Stomach (tissue), 9 donors: Measurements from ENCODE around the gene NUP214. TPM values are rescaled to one million over a fixed set of nuclear protein-coding genes. Genes with fewer than 3 reads are reported as not detected.

Source experiments
- DNase-seq, 2 donors: peaks; one replicate each; pipeline versions ENCODE4 v3.0.0 to v3.0.0-alpha.2; 2013 to 2019
- H3K27ac ChIP-seq, 5 donors: fragments of 200-600 bp in 4 of 5; sonication (generic) in 4 of 5; one replicate each; pipeline ENCODE4 v1.5.1; 2013 to 2019; ENCODE audit warnings: mild to moderate bottlenecking in 1 of 5, moderate library complexity in 1 of 5
- H3K27me3 ChIP-seq, 3 donors: fragments of 200-600 bp; sonication (generic); one replicate each; pipeline ENCODE4 v1.5.1; 2017 to 2019; ENCODE audit warnings: mixed run types in 1 of 3
- H3K36me3 ChIP-seq, 4 donors: fragments of 200-600 bp; sonication (generic); 1 replicate in 3 of 4; 2 replicates in 1 of 4; pipeline ENCODE4 v1.5.1; 2016 to 2019
- H3K4me1 ChIP-seq, 4 donors: fragments of 200-600 bp; sonication (generic); one replicate each; pipeline ENCODE4 v1.5.1; 2016 to 2019
- H3K4me3 ChIP-seq, 4 donors: fragments of 200-600 bp; sonication (generic) in 3 of 4; one replicate each; pipeline ENCODE4 v1.5.1; 2016 to 2019; ENCODE audit warnings: mild to moderate bottlenecking in 1 of 4
- H3K9me3 ChIP-seq, 4 donors: fragments of 200-600 bp; sonication (generic); one replicate each; pipeline ENCODE4 v1.5.1; 2016 to 2019
- EP300 ChIP-seq: sonication (generic); formaldehyde crosslinking; IDR thresholded peaks from one replicate; pipeline ENCODE4 v1.6.1; 2017; ENCODE audit warnings: antibody characterized with exemption
- POLR2A ChIP-seq, 4 donors: fragments of 450-650 bp; IDR thresholded peaks; one replicate each; pipeline ENCODE4 v1.6.1; 2016; ENCODE audit warnings: antibody characterized with exemption in 4 of 4, control low read depth in 2 of 4, mild to moderate bottlenecking in 1 of 4, moderate library complexity in 1 of 4
- POLR2AphosphoS5 ChIP-seq, 3 donors: sonication (generic); formaldehyde crosslinking; IDR thresholded peaks; one replicate each; pipeline ENCODE4 v1.6.1; 2016; ENCODE audit warnings: antibody characterized with exemption in 3 of 3
- WGBS, 5 donors: extraction: QIAGEN DNeasy Blood & Tissue Kit in 3 of 5; methylation state at CpG; one replicate each; pipeline versions ENCODE4 v1.1.5 to v1.1.7; 2013 to 2018; 5-methylcytosine and 5-hydroxymethylcytosine counted together
- intact Hi-C: fragments of 100-400 bp; cut with DNase I; formaldehyde crosslinking; loops from one replicate; pipeline ENCODE4 v1.15.1; 2023; ENCODE audit warnings: low total_unique reads
- polyA plus RNA-seq, 3 donors: library from polyadenylated mRNA; stranded (reverse); fragments of 200-250 nt; gene quantifications; one replicate each; pipeline ENCODE4 v1.2.3, GENCODE V29; 2013
- total RNA-seq, 5 donors: library from RNA; depleted of rRNA; stranded (reverse); fragments of >200 nt; gene quantifications; one replicate each; pipeline versions ENCODE4 v1.1.0 to v1.2.3, GENCODE V29; 2014 to 2016
- TF ChIP-seq, protein P1 (sequence below), 7 experiments: fragments of 450-650 bp in 4 of 7; fragments of 200-600 bp in 3 of 7; sonication (generic) in 3 of 7; IDR thresholded peaks; one replicate each; pipeline ENCODE4 v1.5.1; 2016 to 2019; ENCODE audit warnings: antibody characterized with exemption in 7 of 7, control low read depth in 2 of 7, mild to moderate bottlenecking in 1 of 7
- donor health status: healthy with polysubstance abuse.
- donor health status: Bipolar disorder and iron deficiency.
- donor health status: healthy.

The NUP214 gene
- total and polyA plus RNA-seq, 8 donors: 21.7 to 111 (median 35.0) TPM

DNA sequence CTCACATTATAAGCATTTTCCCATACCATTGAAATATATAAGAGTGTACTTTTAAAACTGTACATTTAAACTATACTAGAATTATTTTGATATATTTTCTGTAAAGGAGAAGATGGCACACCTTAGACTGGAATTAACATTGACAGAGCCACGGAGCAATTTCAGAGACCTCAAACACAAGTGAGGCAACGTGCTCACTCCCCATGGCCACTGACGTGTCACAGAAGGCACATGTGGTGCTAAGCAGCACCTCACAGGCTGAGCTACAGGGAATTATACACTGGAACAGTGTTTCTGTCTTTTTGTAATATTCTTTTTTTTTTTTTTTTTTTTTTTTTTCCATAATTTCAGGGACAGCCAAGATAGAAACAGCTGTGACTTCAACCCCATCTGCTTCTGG lies 66.5 kb downstream of the NUP214 start:
- Histone ChIP-seq H3K27ac (no peak overlapping the region), H3K27me3 (no peaks in the 10 kb centered on the region), H3K9me3 (no peaks in the 10 kb centered on the region), H3K4me3 (no peak overlapping the region), H3K36me3 (peaks cover 58 to 99% (median 94%) of the 10 kb centered on the region in 4 donors), H3K4me1 (no peaks in the 10 kb centered on the region)
- WGBS, 5 donors: 90 to 96% (median 95%) methylated on average over 3 of the region's 3 CpGs
- TF ChIP-seq EP300: no peak
- no peak for TF ChIP-seq POLR2AphosphoS5 (IDR thresholded peaks at IDR 0.05)
- no peak for TF ChIP-seq POLR2A (IDR thresholded peaks at IDR 0.05)
- intact Hi-C loops: no loop called here
- DNase-seq: no peak

DNA sequence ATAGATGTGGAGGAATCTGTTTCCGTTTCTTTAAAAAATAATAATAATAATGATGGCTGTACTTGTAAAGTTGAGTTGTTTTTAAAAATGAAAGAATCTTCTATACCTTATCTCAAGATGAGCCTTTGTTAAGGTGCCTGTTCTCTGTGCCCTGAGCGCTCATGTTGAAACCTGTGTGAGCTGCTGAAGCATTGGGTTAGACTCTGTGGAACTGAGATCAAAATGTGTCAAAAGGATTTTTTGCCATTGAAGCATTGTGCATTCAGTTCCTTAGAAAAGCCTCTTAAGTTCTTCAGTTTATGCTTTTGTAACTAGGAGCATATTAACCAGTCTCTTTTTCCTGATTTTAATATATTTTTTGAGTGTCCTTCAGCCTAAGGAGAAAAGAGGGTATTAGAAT lies 67.7 kb downstream of the NUP214 start:
- 97 to 100% (median 98%) methylated on average over 2 of the region's 2 CpGs for WGBS, 5 donors
- Histone ChIP-seq H3K4me3 (no peak overlapping the region), H3K36me3 (peaks cover 59 to 99% (median 94%) of the 10 kb centered on the region in 4 donors), H3K27me3 (no peaks in the 10 kb centered on the region), H3K4me1 (no peaks in the 10 kb centered on the region), H3K9me3 (no peaks in the 10 kb centered on the region), H3K27ac (no peak overlapping the region)
- intact Hi-C loops: no loop called here
- DNase-seq: no peak
- no peak for TF ChIP-seq POLR2A (IDR thresholded peaks at IDR 0.05)
- TF ChIP-seq, protein P1, sequence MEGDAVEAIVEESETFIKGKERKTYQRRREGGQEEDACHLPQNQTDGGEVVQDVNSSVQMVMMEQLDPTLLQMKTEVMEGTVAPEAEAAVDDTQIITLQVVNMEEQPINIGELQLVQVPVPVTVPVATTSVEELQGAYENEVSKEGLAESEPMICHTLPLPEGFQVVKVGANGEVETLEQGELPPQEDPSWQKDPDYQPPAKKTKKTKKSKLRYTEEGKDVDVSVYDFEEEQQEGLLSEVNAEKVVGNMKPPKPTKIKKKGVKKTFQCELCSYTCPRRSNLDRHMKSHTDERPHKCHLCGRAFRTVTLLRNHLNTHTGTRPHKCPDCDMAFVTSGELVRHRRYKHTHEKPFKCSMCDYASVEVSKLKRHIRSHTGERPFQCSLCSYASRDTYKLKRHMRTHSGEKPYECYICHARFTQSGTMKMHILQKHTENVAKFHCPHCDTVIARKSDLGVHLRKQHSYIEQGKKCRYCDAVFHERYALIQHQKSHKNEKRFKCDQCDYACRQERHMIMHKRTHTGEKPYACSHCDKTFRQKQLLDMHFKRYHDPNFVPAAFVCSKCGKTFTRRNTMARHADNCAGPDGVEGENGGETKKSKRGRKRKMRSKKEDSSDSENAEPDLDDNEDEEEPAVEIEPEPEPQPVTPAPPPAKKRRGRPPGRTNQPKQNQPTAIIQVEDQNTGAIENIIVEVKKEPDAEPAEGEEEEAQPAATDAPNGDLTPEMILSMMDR (IDR thresholded peaks at IDR 0.05): no peak
- TF ChIP-seq EP300: no peak
- no peak for TF ChIP-seq POLR2AphosphoS5 (IDR thresholded peaks at IDR 0.05)

DNA sequence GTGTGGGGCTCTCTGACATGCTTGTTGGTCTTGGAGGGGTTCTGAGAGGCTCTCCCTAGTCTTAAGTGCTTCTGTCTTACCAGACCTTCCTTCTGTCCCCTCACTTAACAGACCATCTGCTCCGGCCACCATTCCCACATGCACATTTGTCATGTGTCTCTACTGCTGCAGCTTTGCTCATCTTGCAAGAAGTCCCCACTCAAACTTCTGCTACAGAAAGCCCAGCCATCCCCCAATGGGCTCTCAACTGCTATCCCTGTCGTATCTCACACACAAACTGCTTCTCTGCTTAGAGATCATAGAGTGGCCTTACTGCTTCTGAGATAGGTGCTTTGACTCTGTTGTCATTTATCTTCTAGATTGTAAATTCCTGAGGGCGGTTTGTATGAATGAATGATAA lies 69.4 kb downstream of the NUP214 start:
- Histone ChIP-seq H3K9me3 (no peaks in the 10 kb centered on the region), H3K27me3 (no peaks in the 10 kb centered on the region), H3K4me3 (no peak overlapping the region), H3K27ac (no peak overlapping the region), H3K36me3 (peaks cover 61 to 99% (median 94%) of the 10 kb centered on the region in 4 donors), H3K4me1 (no peaks in the 10 kb centered on the region)
- TF ChIP-seq POLR2AphosphoS5 (IDR thresholded peaks at IDR 0.05): no peak
- WGBS, 5 donors: 90 to 96% (median 93%) methylated on average over 3 of the region's 3 CpGs
- intact Hi-C loops: no loop called here
- no peak for DNase-seq

DNA sequence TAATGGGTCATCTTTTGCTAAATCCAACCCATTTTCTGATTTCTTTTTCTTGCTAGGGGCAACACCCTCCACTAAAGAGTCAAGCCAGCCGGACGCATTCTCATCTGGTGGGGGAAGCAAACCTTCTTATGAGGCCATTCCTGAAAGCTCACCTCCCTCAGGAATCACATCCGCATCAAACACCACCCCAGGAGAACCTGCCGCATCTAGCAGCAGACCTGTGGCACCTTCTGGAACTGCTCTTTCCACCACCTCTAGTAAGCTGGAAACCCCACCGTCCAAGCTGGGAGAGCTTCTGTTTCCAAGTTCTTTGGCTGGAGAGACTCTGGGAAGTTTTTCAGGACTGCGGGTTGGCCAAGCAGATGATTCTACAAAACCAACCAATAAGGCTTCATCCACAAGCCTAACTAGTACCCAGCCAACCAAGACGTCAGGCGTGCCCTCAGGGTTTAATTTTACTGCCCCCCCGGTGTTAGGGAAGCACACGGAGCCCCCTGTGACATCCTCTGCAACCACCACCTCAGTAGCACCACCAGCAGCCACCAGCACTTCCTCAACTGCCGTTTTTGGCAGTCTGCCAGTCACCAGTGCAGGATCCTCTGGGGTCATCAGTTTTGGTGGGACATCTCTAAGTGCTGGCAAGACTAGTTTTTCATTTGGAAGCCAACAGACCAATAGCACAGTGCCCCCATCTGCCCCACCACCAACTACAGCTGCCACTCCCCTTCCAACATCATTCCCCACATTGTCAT lies 72.0 kb downstream of the NUP214 start:
- no peak for DNase-seq
- TF ChIP-seq POLR2AphosphoS5 (IDR thresholded peaks at IDR 0.05) (no peak), EP300 (no peak), POLR2A (IDR thresholded peaks at IDR 0.05) (no peak)
- TF ChIP-seq, protein P1 (IDR thresholded peaks at IDR 0.05): no peak
- WGBS, 5 donors: 78 to 86% (median 83%) methylated on average over 9 to 11 of the region's 11 CpGs
- intact Hi-C loops: no loop called here
- Histone ChIP-seq H3K36me3 (peaks cover 62 to 99% (median 95%) of the 10 kb centered on the region in 4 donors), H3K9me3 (no peaks in the 10 kb centered on the region), H3K4me3 (no peak overlapping the region), H3K4me1 (no peaks in the 10 kb centered on the region), H3K27me3 (no peaks in the 10 kb centered on the region), H3K27ac (no peak overlapping the region)

DNA sequence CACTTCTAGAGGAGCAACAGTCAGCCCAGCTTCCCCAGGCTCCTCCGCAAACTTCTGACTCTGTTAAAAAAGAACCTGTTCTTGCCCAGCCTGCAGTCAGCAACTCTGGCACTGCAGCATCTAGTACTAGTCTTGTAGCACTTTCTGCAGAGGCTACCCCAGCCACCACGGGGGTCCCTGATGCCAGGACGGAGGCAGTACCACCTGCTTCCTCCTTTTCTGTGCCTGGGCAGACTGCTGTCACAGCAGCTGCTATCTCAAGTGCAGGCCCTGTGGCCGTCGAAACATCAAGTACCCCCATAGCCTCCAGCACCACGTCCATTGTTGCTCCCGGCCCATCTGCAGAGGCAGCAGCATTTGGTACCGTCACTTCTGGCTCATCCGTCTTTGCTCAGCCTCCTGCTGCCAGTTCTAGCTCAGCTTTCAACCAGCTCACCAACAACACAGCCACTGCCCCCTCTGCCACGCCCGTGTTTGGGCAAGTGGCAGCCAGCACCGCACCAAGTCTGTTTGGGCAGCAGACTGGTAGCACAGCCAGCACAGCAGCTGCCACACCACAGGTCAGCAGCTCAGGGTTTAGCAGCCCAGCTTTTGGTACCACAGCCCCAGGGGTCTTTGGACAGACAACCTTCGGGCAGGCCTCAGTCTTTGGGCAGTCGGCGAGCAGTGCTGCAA lies 72.8 kb downstream of the NUP214 start:
- H3K27ac ChIP-seq: no peak overlapping the region
- peaks cover 65 to 99% (median 95%) of the 10 kb centered on the region in 4 donors for H3K36me3 ChIP-seq
- H3K4me1 ChIP-seq: no peaks in the 10 kb centered on the region
- 79 to 91% (median 85%) methylated on average over 14 to 15 of the region's 15 CpGs for WGBS, 5 donors
- no peak overlapping the region for H3K4me3 ChIP-seq
- no peaks in the 10 kb centered on the region for H3K9me3 ChIP-seq
- DNase-seq: no peak
- TF ChIP-seq POLR2AphosphoS5 (IDR thresholded peaks at IDR 0.05): no peak
- no peak for TF ChIP-seq POLR2A (IDR thresholded peaks at IDR 0.05)
- H3K27me3 ChIP-seq: no peaks in the 10 kb centered on the region
- intact Hi-C loops: no loop called here
